H1 (cell line): ENCODE data around the gene IAPP. TPM values are rescaled to one million over a fixed set of nuclear protein-coding genes. Genes with fewer than 3 reads are reported as not detected.

Experiments used
- CHD7 ChIP-seq: fragments of 300-600 bp; sonication (generic); IDR thresholded peaks from 2 replicates; pipeline ENCODE4 v1.7.1; 2012; ENCODE audit warnings: low read length, moderate library complexity, mild to moderate bottlenecking, inconsistent platforms; ENCODE audit not compliant: insufficient replicate concordance
- E2F6 ChIP-seq: IDR thresholded peaks from 2 replicates; pipeline ENCODE4 v1.6.1; 2012; ENCODE audit warnings: inconsistent platforms
- FOSL1 ChIP-seq: IDR thresholded peaks from 2 replicates; pipeline ENCODE4 v1.6.1; 2011; ENCODE audit warnings: mild to moderate bottlenecking, low read depth, low read length, moderate library complexity; ENCODE audit not compliant: insufficient read depth
- GTF2F1 ChIP-seq: IDR thresholded peaks from 2 replicates; pipeline ENCODE4 v1.6.1; 2012; ENCODE audit warnings: low read depth, low read length, improper control_type of control experiment, borderline replicate concordance
- HDAC2 ChIP-seq, 2 experiments: fragments of 300-600 bp in 1 of 2; sonication (generic) in 1 of 2; IDR thresholded peaks; 2 replicates each; pipeline ENCODE4 v1.6.1; 2011 to 2012; ENCODE audit warnings: low read depth in 2 of 2, low read length in 2 of 2, mild to moderate bottlenecking in 2 of 2, moderate library complexity in 2 of 2, borderline replicate concordance in 1 of 2, inconsistent platforms in 1 of 2
- KDM1A ChIP-seq: fragments of 200-600, 300-600 bp; sonication (generic); IDR thresholded peaks from 2 replicates; pipeline ENCODE4 v1.7.1; 2016; ENCODE audit warnings: mild to moderate bottlenecking, low read length, borderline replicate concordance
- NANOG ChIP-seq: IDR thresholded peaks from 2 replicates; pipeline ENCODE4 v1.6.1; 2011; ENCODE audit warnings: low read length, low read depth, mild to moderate bottlenecking, inconsistent platforms; ENCODE audit not compliant: insufficient read depth, poor library complexity, severe bottlenecking
- RBBP5 ChIP-seq: IDR thresholded peaks from 2 replicates; pipeline ENCODE4 v1.7.1; 2012; ENCODE audit warnings: low read depth, mild to moderate bottlenecking, inconsistent platforms, low read length, moderate library complexity, borderline replicate concordance
- TEAD4 ChIP-seq: IDR thresholded peaks from 2 replicates; pipeline ENCODE4 v1.6.1; 2012; ENCODE audit warnings: low read depth, low read length, inconsistent platforms, mixed read lengths
- ZNF274 ChIP-seq: IDR thresholded peaks from 2 replicates; pipeline ENCODE4 v1.7.0; 2012; ENCODE audit warnings: low read length, borderline replicate concordance; ENCODE audit errors: extremely low read depth
- polyA plus RNA-seq, 7 experiments: library from polyadenylated mRNA; depleted of rRNA in 3 of 7; stranded (reverse) in 5 of 7; unstranded in 2 of 7; fragments of >200 nt in 5 of 7; fragments of 200-250 nt in 2 of 7; gene quantifications; 1 replicate in 5 of 7; 2 replicates in 1 of 7; 4 replicates in 1 of 7; pipeline versions ENCODE4 v1.2.1 to v1.2.3, GENCODE V29; 2011 to 2013; ENCODE audit warnings: missing spikeins in 2 of 7, mixed read lengths in 2 of 7
- total RNA-seq: library from RNA; stranded (reverse); fragmentation: NEBNext Ultra II Directional; extraction: Animal tissue kit (Norgen Biotek cat#: 25700); gene quantifications from 2 replicates; pipeline ENCODE4 v1.2.1, GENCODE V29; 2021

IAPP gene
- total and polyA plus RNA-seq, 2 of the 8 experiments (the other 6 are each of a cell fraction or from before 2014, with no cell fraction given) = not detected

- TF ChIP-seq CHD7 = no peak
- TF ChIP-seq E2F6 = no peak
- TF ChIP-seq NANOG = no peak
- TF ChIP-seq RBBP5 = no peak
- TF ChIP-seq KDM1A = no peak
- no peak for TF ChIP-seq HDAC2 (IDR thresholded peaks at IDR 0.05; ENCODE audit: borderline replicate concordance in 1 of 2, low read depth in 2 of 2, low read length in 2 of 2)
- TF ChIP-seq ZNF274 = no peak
- no peak for TF ChIP-seq FOSL1
- no peak for TF ChIP-seq TEAD4
- TF ChIP-seq GTF2F1 = no peak
These were observed 35.2 kb upstream of the IAPP start (continued) for GRCh38 chr12:21337453-21337852.
